GM12874 (cell line): ENCODE results near the gene ZNF302.

Experiments
- CTCF ChIP-seq: IDR thresholded peaks from 2 replicates; pipeline ENCODE4 v1.5.1; 2011; ENCODE audit warnings: low read depth, mild to moderate bottlenecking, control low read depth, low read length, moderate library complexity; ENCODE audit not compliant: insufficient read depth

ZNF302 gene

GRCh38 chr19:34734537-34735103 lies 57.1 kb downstream of the ZNF302 start:
- no peak for TF ChIP-seq CTCF
